DOHH2 (cell line): Measurements from ENCODE around the gene CEP131.

Experiments
- EZH2phosphoT487 ChIP-seq: fragments of 200-600 bp; sonication (generic); IDR thresholded peaks from 2 replicates; pipeline ENCODE4 v1.6.1; 2017; ENCODE audit warnings: borderline replicate concordance, mild to moderate bottlenecking, antibody characterized with exemption, low read length, moderate library complexity, mixed read lengths
- TF ChIP-seq, protein P1 (sequence below): fragments of 200-600 bp; sonication (generic); IDR thresholded peaks from one replicate; pipeline ENCODE4 v1.5.1; 2014; ENCODE audit warnings: antibody characterized with exemption, mild to moderate bottlenecking, low read depth, low read length; ENCODE audit not compliant: poor library complexity, severe bottlenecking

DNA sequence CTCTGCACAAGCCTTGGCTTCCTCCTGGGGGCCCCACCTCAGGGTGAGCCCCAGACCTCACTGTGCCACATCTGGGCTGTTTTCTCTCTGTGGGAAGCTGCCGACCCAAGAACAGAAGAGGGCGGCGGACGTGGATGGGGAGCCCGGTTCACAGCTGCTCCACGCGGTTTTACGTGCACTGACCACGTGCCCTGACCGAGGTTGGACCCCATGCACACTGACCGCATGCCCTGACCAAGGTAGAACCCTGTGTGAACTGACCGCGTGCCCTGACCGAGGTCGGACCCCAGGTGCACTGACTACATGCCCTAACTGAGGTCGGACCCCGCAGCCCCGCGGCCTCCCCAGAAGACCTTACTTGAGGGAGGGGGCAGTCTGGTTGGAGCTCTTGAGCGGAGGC lies 19.6 kb downstream of the CEP131 start:
- TF ChIP-seq, protein P1, sequence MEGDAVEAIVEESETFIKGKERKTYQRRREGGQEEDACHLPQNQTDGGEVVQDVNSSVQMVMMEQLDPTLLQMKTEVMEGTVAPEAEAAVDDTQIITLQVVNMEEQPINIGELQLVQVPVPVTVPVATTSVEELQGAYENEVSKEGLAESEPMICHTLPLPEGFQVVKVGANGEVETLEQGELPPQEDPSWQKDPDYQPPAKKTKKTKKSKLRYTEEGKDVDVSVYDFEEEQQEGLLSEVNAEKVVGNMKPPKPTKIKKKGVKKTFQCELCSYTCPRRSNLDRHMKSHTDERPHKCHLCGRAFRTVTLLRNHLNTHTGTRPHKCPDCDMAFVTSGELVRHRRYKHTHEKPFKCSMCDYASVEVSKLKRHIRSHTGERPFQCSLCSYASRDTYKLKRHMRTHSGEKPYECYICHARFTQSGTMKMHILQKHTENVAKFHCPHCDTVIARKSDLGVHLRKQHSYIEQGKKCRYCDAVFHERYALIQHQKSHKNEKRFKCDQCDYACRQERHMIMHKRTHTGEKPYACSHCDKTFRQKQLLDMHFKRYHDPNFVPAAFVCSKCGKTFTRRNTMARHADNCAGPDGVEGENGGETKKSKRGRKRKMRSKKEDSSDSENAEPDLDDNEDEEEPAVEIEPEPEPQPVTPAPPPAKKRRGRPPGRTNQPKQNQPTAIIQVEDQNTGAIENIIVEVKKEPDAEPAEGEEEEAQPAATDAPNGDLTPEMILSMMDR, result no peak
- TF ChIP-seq EZH2phosphoT487, result no peak
